Kidney (tissue), 14 donors: Measurements from ENCODE around the gene AFF3. TPM values are rescaled to one million over a fixed set of nuclear protein-coding genes. Genes with fewer than 3 reads are reported as not detected.

ENCODE experiments used
- DNase-seq, 5 donors: peaks; one replicate each; pipeline ENCODE4 v3.0.0-alpha.2; 2013 to 2020
- FAIRE-seq: peaks from 2 replicates; lab custom pipeline; 2012; peaks lifted over from hg19 to GRCh38; lab: Jason Lieb, UNC
- H3K27ac ChIP-seq, 2 donors: one replicate each; pipeline ENCODE4 v1.7.0; 2013; ENCODE audit warnings: low read depth in 2 of 2, low read length in 2 of 2, inconsistent platforms in 1 of 2
- H3K27me3 ChIP-seq: one replicate; pipeline ENCODE4 v1.7.1; 2013; ENCODE audit warnings: low read length, inconsistent platforms; ENCODE audit not compliant: control insufficient read depth, insufficient read depth
- H3K36me3 ChIP-seq, 3 donors: one replicate each; pipeline versions ENCODE4 v1.7.0 to v1.7.1; 2013; ENCODE audit warnings: low read length in 3 of 3, control low read depth in 1 of 3, inconsistent platforms in 1 of 3; ENCODE audit not compliant: insufficient read depth in 3 of 3, control insufficient read depth in 2 of 3
- H3K4me1 ChIP-seq, 3 donors: one replicate each; pipeline versions ENCODE4 v1.7.0 to v1.7.1; 2013; ENCODE audit warnings: low read length in 3 of 3, inconsistent platforms in 1 of 3, low read depth in 1 of 3; ENCODE audit not compliant: control insufficient read depth in 2 of 3, insufficient read depth in 2 of 3
- H3K4me3 ChIP-seq, 3 donors: one replicate each; pipeline versions ENCODE4 v1.7.0 to v1.8.1; 2013; ENCODE audit warnings: low read length in 3 of 3, control low read depth in 1 of 3, inconsistent platforms in 1 of 3
- H3K9ac ChIP-seq, 3 donors: one replicate each; pipeline versions ENCODE4 v1.7.0 to v1.7.1; 2013; ENCODE audit warnings: low read length in 3 of 3, control low read depth in 1 of 3, inconsistent platforms in 1 of 3
- H3K9me3 ChIP-seq, 3 donors: one replicate each; pipeline versions ENCODE4 v1.7.0 to v1.7.1; 2013; ENCODE audit warnings: low read length in 3 of 3, control low read depth in 1 of 3, inconsistent platforms in 1 of 3; ENCODE audit not compliant: control insufficient read depth in 2 of 3, insufficient read depth in 1 of 3
- intact Hi-C: fragments of 100-400 bp; cut with DNase I; formaldehyde crosslinking; loops from one replicate; pipeline ENCODE4 v1.11.1; 2022
- polyA plus RNA-seq: library from polyadenylated mRNA; stranded (reverse); fragments of 350-450 nt; fragmentation: Illumina TruSeq; extraction: RNeasy Lipid Tissue Mini Kit (QIAGEN cat#74804); gene quantifications from one replicate; pipeline ENCODE4 v1.2.3, GENCODE V29; 2014; ENCODE audit warnings: low read depth, low replicate concordance; ENCODE audit not compliant: insufficient read depth
- total RNA-seq: library from RNA; stranded (reverse); fragmentation: NEBNext Ultra II Directional; extraction: Animal tissue kit (Norgen Biotek cat#: 25700); gene quantifications from one replicate; pipeline ENCODE4 v1.2.1, GENCODE V29; 2021
- TF ChIP-seq, protein P1 (sequence below): IDR thresholded peaks from 3 replicates; pipeline ENCODE4 v1.5.1; 2012; ENCODE audit warnings: mild to moderate bottlenecking, moderate library complexity, borderline replicate concordance; ENCODE audit not compliant: insufficient read depth; ENCODE audit errors: extremely low read depth
- donor health status: control.
- donor health status: control.
- donor health status: control.
- donor health status: control.
- donor health status: control.
- donor health status: DM: yes; HTN: yes; CAD: no.
- donor health status: Normal renal cell carcinoma (clear cell type).

AFF3 gene
- total and polyA plus RNA-seq, 2 donors from 2014 or later = 0.65 to 11.0 TPM

GRCh38 chr2:99611786-99612185 is 530.6 kb downstream of the AFF3 start:
- DNase-seq (no peak), FAIRE-seq (no peak)
- Histone ChIP-seq H3K4me3 (no peak overlapping the region), H3K4me1 (no peaks in the 10 kb centered on the region), H3K27ac (no peak overlapping the region), H3K9ac (no peak overlapping the region), H3K36me3 (no peaks in the 10 kb centered on the region), H3K27me3 (no peaks in the 10 kb centered on the region), H3K9me3 (no peaks in the 10 kb centered on the region)
- TF ChIP-seq, protein P1, sequence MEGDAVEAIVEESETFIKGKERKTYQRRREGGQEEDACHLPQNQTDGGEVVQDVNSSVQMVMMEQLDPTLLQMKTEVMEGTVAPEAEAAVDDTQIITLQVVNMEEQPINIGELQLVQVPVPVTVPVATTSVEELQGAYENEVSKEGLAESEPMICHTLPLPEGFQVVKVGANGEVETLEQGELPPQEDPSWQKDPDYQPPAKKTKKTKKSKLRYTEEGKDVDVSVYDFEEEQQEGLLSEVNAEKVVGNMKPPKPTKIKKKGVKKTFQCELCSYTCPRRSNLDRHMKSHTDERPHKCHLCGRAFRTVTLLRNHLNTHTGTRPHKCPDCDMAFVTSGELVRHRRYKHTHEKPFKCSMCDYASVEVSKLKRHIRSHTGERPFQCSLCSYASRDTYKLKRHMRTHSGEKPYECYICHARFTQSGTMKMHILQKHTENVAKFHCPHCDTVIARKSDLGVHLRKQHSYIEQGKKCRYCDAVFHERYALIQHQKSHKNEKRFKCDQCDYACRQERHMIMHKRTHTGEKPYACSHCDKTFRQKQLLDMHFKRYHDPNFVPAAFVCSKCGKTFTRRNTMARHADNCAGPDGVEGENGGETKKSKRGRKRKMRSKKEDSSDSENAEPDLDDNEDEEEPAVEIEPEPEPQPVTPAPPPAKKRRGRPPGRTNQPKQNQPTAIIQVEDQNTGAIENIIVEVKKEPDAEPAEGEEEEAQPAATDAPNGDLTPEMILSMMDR = no peak
- intact Hi-C loops = no loop called here

DNA sequence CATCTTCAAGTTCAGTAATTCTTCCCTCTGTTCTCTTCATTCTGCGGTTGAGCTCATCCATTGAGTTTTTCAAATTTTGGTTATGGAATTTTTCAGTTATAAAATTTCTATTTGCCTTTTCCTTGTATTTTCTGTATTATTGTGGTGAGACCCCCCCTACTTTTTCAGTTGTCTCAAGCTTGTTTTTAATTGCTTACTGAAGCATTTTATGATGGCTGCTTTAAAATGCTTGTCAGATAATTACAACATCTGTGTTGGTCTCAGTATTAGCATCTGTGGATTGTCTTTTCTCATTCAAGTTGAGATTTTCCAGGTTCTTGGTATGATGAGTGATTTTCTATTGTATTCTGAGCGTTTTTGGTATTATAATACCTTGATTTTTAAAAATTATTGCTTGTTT is 531.4 kb downstream of the AFF3 start:
- FAIRE-seq = no peak
- H3K27me3 ChIP-seq = no peaks in the 10 kb centered on the region

GRCh38 chr2:99609851-99610381 is 532.5 kb downstream of the AFF3 start:
- Histone ChIP-seq H3K27me3 (no peaks in the 10 kb centered on the region), H3K4me1 (no peaks in the 10 kb centered on the region), H3K36me3 (no peaks in the 10 kb centered on the region), H3K9me3 (no peaks in the 10 kb centered on the region), H3K27ac (no peak overlapping the region), H3K4me3 (no peak overlapping the region), H3K9ac (no peak overlapping the region)
- intact Hi-C loops = no loop called here
- TF ChIP-seq, protein P1 = no peak
- DNase-seq (no peak), FAIRE-seq (no peak)

More for the DNA sequence above, 531.4 kb downstream of the AFF3 start:
- Histone ChIP-seq H3K4me1 (no peaks in the 10 kb centered on the region), H3K27ac (no peak overlapping the region), H3K9ac (no peak overlapping the region), H3K36me3 (no peaks in the 10 kb centered on the region), H3K4me3 (no peak overlapping the region), H3K9me3 (no peaks in the 10 kb centered on the region)
- TF ChIP-seq, protein P1 = no peak
- intact Hi-C loops = no loop called here
- no peak for DNase-seq

DNA sequence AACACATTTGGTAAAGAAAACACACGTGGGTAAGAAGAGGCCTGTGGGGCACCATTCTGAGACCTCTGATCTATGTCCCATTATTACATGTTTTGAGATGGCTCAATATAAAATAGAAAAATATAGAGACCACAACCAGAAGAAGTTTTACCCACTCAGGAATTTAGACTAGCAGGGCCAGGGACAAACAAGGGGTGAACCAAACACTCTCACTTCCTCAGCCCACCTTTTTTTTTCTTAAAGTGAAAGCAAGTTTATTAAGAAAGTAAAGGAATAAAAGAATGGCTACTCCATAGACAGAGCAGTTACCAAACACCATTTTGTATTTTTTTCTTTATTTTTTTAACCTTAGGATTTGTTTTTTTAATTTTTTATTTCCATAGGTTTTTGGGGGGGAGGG is 533.5 kb downstream of the AFF3 start:
- FAIRE-seq (no peak), DNase-seq (no peak)
- H3K9ac ChIP-seq = no peak overlapping the region
- H3K4me3 ChIP-seq = no peak overlapping the region
- no peaks in the 10 kb centered on the region for H3K4me1 ChIP-seq
- intact Hi-C loops = no loop called here
- no peaks in the 10 kb centered on the region for H3K36me3 ChIP-seq
- TF ChIP-seq, protein P1 = no peak
- H3K27me3 ChIP-seq = no peaks in the 10 kb centered on the region
- H3K9me3 ChIP-seq = no peaks in the 10 kb centered on the region
- H3K27ac ChIP-seq = no peak overlapping the region
